Ecto neural progenitor cell (in vitro differentiated cells): ENCODE data around the gene GPR132.
"Not testable (repeated sequence)": the region's sequence is repeated elsewhere in the genome, so short reads cannot be mapped to it uniquely, and the experiment has no call there.

Experiments used
- DNase-seq: peaks from one replicate; pipeline ENCODE4 v3.0.0-alpha.2; 2018; ENCODE audit warnings: low spot score

Gene GPR132

DNA sequence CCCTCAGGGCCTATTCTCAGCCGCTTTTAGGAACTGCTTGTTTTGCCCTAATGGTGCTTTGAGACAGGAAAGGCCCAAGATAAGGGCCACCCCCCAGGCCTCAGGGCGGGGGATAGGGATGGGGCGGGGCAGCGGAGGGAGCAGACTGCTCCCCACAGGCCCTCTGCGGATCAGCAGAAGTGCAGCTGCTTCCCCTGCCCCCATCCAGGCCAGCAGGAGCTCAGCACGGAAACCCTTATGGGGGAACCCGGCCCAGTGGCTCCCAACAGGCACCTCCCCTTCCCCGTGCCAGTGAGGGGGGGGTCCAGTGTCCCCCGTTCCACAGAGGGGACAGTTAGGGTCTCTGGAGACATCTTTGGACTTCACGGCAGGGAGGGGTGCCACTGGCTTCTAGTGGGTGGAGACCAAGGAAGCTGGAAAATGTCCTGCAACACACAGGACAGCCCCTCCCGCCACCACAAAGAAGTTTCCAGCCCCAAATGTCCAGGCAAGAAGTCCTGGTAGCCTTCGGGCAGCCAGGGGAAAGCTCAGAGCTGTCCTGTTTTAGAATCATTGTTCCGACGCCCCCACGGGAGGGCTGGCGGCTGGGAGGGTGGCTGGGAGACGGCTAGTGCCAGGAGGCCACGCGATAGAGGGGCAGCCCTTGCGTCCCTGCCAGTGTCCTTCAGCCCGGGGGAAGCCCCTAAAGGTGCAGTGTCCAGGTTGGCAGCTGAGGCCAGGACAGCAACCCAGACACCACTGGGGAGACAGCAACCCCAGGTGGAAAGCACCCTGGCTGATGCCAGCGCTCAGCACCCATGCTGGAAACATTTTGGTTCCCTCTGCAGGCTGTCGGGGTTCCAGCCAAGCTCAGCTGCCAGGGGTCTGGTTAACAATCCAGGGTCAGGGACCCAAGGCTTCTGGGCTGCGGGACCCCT is 10.4 kb upstream of the GPR132 start:
- peak; percentile 73 for DNase-seq

DNA sequence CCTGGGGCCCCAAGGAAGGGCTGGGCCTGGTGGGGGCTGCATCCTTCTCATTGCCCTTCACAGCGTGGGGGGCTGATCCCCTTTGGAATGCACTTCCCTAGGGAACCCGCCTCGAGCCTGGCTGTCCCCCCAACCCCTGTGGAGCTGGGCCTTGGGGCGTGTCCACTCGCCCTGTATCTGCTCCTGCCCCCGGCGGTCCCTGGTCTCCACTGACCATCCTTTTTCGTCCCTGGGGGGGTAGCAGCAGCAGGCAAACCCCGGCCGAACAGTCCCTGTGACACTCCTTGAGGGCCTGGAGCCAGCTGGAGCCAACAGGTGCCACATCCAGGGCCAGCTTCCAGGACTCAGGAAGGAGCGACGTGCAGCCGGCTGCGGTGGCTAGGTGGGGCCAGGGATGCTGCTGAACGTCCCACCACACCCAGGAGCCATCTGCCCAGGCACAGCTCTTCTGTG is 9.4 kb upstream of the GPR132 start:
- peak; percentile 59 for DNase-seq

DNA sequence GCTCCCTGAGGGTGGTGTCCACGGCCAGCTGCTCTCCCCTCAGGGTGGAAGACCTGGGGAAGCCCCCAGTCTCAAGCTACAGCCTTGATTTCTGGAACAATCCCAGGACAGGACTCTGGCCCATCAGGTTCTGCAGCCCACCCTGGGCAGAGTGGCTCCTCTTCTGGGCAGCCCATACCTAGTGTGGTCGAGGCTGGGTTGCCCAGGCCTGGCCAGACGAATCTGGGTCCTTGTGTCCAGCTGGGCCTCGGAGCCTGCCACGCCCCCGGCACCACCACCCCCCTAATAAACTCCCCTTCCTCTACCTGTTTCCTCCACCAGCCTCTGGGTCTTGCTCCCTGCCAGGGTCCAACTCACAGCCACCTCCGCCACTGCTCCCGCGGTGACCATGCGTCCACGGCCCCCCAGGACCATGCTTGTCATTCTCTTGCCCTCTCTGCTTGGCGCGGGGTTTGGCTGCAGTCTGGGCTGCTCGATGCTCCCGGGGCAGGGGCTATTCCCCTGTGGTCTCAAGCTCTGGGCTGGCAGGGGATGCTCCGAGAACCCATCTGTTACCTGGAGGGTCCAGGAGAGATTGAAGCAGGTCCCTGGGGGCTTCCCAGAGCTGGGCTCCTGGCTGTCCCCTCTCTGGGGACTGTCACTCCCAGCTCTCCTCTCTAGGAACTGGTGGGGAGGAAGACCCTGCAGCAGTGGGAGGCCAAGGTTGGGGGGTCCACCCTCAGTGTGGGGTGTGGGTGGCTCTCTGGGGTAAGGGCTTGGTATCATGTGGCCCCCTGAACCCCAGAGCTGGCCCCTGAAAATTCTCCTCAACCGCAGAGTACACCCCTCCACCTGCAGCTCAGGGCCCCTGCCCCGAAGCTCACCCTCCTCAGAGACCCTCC is 8.7 kb upstream of the GPR132 start:
- DNase-seq = no peak

DNA sequence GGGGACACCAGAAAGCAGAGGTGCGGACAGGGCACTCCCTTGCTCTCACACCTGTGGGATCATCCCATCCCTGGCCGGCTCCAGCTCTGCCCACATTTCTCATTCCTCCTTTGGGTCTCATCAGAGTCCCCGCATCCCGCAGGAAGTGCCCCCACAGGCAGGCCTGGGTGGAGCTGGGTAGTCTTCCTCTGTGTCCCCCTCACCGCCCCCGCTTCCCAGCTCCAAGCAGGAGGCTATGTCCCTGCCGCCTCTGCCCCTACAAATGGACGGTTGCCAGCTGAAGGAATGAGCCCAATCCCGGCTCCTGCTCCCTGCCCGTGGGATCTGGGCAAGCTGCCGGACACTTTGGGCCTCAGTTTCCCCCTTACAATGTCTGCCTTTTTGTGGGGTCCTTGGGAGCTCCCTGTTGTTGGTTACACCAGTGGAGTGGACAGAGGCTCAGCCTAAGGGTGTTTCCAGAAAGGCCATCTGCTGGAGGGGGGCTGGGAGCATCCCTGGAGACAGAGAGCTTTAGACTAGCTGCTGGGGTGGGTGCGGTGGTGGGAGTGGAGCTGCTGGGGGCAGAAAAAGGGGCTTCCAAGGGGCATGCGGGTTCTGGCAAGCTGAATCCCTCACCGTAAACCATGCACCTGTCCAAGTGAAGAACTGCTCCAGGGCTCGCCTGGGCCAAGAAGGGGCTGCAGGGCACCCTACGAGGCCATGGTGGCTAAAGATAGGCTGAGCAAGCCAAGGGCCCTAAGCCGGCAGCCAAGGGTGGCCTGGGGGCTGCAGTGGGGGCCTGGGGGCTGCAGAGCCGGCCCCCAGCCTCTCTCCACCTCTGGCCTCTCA is 7.9 kb upstream of the GPR132 start:
- DNase-seq = no peak

DNA sequence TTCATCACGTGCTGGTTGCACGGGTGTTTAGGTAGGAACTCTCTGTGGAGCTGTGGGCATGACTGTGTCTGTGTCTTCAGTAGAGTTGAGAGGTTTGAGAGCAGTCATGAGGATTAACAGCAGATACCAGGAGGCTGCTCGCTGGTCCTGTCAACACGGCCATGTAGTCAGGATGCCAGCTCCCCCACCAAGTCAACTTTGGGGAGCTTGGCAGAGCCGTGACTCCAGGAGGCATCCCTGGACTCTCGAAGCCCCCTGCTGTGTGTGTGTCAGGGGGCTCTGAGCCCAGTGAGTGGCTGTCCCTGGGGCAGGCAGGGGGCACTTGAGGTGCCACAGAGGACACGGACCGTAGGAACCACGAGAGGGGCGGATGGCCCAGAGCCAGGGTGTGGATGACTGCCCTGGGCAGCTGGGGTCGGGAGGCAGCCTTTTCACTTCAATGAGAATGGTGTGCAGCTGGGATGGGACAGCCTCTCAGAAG is 7.2 kb upstream of the GPR132 start:
- no peak for DNase-seq

DNA sequence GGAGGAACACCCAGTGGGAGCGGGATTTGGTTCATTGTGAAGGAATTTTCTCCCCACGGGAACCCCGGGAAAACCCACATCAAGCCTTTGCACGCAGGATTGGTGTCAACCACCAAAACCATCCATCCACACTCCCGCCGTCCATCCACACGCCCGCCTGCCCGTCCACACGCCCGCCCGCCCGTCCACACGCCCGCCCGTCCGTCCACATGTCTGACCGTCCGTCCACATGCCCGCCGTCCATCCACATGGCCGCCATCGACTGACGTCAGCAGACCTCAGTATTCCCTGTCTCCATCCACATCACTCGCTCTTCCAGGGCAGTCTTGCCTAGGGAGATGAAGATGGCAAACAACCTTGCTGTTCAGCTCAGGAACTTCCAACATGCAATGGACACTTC is 6.7 kb upstream of the GPR132 start:
- no peak for DNase-seq

DNA sequence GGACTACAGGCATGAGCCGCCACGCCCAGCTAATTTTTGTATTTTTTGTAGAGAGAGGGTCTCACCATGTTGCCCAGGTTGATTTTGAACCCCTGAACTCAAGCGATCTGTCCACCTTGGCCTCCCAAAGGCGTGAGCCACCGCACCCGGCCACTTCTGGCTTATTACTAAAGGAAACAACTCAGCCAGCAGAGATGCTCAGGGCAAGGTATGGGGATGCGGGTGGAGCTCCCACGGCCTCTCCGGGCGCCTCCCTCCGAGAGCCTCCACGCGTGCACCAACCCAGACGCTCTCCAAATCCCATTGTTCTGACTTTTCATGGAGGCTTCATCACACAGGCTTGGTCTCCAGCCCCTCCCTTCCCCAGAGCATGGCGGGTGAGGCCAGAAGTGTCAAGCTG is 6.1 kb upstream of the GPR132 start:
- no peak for DNase-seq

DNA sequence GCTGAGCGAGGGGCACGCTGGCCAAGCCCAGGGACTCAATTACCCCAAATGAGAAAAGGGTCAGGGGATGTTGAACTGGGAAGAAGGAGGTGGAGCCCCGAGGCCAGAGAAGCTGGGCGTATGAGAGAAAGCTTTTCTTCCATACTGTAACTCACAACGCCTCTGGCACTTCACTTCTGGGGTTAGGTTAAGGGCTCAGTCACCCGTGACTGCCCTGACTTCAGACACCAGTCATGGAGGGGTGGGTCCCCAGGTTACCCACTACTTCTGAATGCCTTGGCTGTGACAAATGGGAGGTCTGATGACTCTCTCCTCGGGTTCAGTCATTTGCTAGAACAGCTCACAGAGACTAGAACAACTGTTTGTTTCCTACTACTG is 5.5 kb upstream of the GPR132 start:
- DNase-seq = no peak

DNA sequence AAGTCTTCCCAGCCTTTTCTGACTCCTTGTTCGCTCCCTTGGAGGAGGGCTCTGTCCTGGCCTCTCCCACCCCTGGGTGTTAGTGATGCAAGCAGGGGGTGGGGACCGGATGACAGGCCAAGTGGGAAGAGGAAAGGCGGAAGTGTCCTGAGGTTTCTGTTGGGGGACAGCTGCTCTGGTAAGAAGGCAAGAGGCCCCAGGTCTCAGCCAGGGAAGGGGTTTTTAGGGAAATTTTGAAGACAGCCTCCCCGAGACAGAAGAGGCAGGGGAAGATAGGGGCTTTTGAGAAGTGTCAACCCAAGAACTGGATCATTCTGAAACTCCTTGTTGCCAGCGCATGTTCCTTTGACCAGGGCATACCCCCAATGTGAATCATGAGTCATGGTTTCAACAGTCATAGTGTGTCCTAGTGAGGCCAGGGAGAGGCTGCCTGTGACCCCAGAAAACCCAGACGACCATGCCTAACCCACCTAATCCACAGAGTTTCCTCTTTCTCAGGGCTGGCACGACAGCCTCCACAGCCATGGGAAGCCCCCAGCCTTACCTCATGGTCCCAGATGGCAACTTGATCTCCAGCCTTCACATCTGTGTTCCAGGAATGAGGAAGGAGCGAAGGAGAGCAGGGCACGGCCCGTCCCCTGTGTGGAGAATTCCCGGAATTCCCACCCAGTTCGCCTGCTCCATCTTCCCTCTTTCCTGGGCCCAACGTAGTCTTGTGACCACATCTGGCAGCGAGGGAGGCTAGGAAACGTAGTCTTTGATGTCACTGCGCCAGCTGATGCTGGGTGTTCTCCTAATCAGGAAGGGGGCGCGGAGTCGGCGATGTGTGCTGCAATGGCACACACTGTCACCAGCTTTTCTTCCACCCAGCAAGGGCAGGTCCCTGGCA is 4.9 kb upstream of the GPR132 start:
- no peak for DNase-seq

DNA sequence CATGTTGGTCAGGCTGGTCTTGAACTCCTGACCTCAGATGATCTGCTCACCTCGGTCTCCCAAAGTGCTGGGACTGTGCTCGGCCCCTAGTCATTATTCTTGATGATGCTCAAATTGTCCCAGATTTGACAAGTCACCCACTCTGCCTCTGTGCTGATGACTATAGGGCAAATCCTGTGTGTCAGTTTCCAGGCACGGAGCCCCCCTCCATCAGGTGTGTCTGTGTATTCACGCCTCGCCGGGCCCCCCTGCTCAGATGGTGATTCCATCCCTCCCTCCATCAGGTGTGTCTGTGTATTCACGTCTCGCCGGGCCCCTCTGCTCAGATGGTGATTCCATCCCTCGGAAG is 4.3 kb upstream of the GPR132 start:
- no peak for DNase-seq

DNA sequence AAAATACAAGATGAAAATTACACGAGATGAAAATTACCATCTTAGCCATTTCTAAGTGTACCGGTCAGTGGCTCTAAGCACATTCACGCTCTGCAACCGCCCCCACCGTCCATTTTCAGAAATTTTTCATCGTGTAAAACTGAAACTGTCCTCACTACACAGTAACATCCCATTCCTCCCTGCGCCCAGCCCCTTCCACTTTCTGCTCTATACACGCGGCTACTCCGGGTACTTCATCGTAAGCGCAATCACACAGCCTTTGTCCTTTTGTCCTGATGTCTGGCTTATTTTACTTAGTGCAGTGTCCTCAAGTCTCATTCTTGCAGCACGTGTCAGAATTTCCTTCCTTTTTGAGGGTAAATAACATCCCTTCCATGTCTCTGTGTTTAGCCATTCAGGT is 3.6 kb upstream of the GPR132 start:
- DNase-seq = no peak

DNA sequence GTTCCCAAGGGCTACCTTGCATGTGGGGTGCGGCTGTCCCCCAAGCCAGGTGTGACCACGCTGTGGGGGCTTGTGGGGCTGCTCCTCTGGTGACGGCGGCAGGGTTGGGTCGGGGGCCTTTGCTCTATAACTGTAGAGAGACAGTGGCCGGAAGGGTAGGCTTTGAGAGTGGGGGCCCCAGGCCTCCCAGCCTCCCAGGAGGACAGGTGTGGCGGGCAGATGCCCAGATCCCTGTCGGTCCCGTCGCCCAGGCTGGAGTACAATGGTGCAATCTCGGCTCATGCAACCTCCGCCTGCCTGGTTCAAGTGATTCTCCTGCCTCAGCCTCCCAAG is 2.7 kb upstream of the GPR132 start:
- no peak for DNase-seq

DNA sequence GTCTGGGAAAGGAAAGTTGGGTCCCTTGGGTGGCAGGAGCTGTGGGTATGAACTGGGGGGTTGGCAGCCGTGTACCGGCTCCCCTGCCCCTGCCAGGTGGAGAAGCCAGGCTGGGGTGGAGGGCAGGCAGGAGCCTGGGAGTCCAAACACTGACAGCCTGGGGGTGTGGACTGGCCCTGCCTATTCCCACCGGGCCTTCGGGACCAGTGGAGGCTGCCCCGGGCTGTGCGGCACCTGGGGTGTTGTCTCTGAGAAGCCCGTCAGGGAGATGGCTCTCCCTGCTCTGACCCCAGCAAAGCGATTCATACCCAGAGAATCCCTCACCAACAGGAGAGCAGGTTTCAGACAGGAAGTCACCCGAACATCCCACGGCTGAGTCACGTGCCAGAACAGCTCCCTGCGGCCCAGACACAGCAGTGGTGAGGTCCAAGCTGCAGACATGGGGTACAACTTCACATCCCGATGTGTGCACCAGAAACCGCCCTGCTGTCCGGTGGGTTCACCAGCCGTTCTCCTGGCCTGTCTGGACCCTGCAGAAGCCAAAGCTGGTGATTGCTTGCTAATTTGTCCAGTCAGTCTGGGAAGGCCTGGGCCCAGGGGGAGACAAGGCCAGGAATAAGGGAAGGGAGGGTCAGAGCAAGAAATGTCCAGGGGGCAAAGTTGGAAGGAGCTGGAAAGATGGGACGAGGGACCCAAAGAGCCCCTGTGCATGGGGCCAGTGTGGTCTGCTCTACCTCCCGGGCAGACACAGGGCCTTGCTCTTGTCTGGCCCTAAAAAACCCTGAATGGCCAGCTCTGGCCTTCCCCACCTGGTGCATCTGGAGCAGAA is 2.1 kb upstream of the GPR132 start:
- peak; percentile 38 for DNase-seq

DNA sequence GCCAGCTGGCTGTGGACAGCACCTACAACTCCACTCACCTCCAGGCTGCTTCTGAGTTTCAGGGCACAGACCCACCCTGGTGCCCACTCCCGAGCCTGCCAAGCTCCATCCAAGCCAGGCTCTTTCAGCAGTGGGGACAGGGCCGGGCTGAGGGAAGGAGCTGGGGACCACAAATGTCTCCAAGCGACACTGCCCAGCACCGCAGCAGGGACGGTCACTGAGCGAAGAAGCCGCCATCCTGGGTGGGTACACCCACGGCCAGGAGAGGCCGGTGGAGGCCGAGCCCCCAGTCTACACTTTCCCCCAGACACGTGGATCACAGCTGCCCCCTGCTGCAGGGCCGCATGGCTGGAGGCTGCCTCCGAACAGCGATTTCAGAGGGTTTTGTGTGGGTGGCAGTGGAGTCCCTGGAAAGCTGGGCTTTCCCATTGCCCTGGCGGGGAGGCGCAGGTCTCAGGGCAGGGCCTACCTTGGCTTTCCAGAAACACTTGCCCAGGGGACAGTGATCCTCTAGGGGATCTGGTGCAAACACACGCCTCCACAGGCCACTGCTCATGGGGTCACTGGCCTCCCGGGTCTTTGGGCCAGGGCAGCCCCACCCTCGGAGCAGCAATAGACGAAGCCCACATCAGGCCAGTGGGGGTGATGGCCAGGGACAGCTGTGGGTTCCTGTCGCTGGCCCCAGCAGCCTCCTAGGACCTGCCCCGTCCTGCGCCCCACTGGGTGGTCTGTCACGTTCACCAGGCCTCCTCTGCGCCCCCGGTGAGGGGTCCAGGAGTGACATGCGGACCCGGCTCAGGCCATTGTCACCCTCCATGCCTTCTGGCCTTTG is 1.2 kb upstream of the GPR132 start:
- peak; percentile 51 for DNase-seq

DNA sequence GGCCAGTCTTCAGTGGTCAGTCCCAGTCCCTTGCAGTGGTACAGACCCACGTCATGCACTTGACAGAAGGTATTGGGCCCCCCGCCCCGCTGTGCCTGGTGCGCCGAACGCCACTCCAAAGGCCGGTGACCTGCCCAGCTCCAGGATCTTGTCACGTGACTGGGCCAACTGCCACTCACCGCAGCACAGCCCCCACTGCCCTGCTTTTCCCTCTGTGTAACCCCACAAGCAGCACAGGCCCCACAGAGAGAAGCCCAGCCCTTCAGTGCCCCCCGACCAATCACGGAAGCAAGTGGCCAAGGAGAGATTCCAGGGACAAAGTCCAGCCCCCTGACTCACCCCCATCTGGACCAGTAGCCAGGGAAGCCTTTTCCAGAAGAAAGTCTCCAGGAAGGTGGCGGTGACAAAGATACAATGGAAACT is 498 bp downstream of the GPR132 start:
- DNase-seq = peak; percentile 55

DNA sequence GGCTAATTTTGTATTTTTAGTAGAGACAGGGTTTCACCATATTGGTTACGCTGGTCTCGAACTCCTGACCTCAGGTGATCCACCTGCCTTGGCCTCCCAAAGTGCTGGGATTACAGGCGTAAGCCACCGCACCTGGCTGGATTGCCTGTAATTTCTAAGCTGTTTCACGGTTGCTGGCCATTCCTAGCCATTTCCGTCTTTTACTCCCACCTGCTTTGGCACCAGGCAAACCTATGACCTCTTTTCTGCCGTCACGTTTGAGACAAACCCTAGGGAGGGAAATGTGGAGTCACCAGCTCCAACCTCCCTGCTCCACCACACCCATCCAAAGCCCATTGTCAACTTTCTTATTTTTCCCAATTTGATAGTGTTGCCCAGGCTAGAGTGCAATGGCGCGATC is 1.2 kb downstream of the GPR132 start:
- DNase-seq = no peak

DNA sequence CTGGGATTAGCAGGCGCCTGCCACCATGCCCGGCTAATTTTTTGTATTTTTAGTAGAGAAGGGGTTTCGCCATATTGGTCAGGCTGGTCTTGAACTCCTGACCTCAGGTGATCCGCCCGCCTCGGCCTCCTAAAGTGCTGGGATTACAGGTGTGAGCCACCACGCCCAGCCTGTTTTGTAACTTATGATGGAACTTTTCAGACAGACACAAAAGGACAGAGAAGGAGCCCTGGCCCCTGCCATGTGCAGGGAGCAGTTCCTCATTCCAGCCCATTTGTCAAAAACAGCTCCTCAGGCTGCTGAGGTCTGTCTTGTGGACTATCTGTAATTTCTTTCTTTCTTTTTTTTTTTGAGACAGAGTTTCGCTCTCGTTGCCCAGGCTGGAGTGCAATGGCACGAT is 1.7 kb downstream of the GPR132 start:
- DNase-seq = not testable (repeated sequence)

DNA sequence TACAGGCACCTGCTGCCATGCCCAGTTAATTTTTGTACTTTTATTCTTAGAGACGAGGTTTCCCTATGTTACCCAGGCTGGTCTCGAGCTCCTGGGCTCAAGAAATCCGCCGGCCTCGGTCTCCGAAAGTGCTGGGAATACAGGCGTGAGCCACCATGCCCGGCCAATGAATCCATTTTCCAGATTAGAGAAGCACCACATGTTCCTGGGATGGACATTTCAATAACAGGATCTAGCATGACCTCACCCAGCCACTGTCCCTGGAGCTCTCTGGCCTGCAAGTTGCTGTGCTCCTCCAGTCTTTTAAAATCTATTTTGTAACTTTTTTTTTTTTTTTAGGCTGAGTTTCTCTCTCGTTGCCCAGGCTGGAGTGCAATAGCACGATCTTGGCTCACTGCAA is 2.2 kb downstream of the GPR132 start:
- peak; percentile 37 for DNase-seq

DNA sequence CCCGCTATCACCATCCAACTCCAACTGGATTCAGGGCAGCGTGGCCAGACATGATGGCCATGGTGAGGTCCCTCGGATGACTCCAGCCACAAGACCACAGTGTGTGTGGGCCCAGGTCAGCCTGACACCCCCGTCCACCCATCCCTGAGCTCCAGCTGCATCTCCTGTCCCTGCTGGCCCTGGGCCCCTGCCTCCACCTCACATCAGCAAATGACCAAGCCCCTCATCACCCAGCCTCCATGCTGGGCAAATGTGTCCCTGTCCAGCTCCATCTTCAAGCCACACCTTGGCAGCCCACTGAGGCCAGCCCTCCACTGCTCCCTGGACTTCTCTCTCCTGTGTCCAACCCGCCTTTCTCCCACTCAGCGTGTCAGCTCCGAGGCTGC is 3.2 kb downstream of the GPR132 start:
- DNase-seq = peak; percentile 37
